Erythroblast (primary cell): ENCODE data around the gene ZRANB1.

Experiments
- GATA1 ChIP-seq: IDR thresholded peaks from 2 replicates; pipeline ENCODE4 v1.6.1; 2011; ENCODE audit warnings: low read depth, mild to moderate bottlenecking, control low read depth, low read length, moderate library complexity
- POLR2A ChIP-seq: IDR thresholded peaks from 2 replicates; pipeline ENCODE4 v1.6.1; 2011; ENCODE audit warnings: mild to moderate bottlenecking, low read length

DNA sequence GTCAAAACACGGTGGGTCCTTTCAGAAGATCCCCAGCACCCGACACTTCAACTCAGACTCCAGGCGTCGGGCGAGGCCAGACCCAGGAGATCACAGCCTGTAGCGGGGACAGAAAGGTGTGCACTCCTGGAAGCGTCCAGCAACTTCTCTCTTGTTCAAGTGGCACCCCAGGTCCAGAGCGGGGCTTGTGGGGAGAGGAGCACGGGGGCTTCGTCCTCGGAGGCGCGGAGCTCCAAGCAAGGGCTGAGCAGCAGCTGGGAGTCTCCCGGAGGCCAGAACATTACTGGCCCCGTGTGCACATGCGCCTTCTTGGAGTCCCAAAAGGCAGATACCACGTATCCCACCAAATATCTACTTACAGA, 54.9 kb downstream of the ZRANB1 start:
- TF ChIP-seq POLR2A (no peak), GATA1 (no peak)
